Ramos (cell line): Measurements from ENCODE around the gene PCIF1.

Experiments
- in situ Hi-C: fragments of 300-500 bp; cut with MboI; formaldehyde crosslinking; loops from one replicate; pipeline ENCODE4 v1.14.3; 2022; ENCODE audit warnings: low sequenced_read_pairs; ENCODE audit not compliant: unreplicated experiment

PCIF1 gene

DNA sequence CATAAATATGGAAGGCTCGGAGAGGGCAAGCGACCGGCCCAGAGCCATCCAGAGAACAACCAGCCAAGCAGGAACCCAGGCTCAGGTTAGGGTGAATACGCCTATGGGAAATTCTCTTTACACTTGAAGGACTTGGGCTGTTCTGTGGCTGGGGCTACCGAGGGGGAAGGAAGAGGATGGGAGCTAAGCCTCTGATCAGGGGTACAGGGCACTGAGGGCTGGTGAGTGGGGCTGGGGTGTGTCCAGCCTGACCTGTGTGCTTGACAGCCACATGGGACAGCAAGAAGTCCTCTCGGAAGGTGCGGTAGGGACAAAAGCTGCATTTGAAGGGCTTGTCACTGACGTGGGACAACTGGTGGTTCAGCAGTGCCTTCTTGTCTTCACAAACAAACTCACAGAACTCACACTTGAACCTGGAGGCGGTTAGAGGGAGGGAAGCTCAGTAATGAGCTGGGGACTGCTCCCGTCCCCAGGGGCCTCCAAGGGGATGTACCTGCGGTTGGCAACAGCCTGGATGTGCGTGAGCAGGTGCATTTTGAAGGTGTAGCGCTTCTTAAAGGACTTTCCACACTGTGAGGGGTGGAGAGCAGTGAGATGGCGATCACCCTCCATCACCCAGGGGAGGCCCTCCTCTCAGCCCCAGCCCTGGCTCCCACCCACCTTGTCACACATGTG is 25.6 kb downstream of the PCIF1 start:
- in situ Hi-C loops: no loop called here

DNA sequence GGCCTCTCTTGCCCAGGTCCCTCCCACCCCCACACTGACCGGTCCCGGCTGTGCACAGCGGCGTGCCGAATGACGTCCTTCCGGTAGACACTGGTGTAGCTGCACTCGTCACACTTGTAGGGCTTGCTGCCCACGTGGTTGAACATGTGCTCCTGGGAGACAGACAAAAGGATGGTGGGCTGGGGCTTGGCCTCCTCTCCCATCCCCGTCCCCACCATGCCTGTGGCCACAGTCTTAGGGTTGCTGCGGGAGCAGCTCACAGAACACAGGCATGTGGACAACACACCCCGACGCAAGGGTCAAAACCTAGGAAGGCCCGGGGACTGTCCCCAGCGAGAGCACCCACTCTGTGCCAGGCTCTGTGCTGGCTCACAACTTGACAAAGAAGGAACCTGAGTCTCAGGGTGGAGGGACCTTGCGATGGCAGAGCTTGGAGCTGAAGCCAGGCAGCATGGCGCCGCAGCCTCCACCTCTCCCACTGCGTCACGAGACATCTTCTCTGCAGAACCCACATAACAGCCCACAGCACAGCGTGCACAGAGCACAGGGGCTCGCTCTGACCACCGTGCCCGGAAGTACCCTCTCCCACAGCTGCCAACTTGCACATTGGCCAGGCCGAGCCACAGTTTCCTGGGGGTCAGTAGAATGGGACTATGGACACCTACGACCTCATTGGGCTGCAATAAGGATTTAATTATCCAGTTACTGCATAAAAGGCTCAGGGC is 27.7 kb downstream of the PCIF1 start:
- in situ Hi-C loops: no loop called here

DNA sequence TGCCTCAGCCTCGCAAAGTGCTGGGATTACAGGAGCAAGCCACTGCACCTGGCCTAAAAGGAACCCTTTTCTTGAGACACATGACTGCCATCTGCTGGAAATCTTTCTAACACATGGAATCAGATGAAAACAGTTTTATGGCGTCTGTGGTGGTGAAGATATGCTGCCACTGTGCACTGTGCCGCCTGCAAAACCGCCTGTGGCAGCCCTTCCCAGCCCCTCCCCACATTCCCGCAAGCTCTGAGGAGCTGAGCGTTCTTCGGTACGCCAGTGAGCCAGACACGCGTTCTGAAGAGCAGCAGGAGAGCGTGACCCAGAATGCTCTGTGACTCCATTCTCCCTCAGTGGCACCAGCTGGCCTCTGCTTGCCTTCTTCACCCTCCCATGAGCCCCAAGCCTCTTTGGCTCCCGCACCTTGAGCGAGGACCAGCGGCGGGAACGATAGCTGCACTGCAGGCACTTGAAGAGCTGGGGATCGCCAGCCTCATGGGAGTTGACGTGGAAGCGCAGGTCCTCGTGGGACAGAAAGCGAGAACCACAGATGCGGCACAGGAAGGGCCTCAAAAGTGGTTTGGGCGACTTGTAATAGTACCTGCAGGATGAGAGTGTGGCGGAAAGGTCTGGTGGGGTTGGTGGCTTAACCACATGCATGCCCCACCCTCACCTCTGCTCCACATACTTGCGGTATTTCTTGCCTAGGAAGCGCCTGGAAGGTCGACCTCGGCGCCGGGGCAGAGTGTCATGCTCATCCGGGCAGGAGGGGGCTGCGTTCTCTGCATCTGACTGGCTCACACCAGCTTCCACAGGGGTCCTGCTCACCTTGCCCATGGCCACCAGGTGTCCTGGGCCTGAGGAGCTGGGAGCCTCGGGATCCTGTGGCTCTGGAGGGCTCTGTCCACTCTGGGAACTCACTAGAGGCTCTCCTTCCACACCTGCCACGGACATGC is 28.8 kb downstream of the PCIF1 start:
- in situ Hi-C loops: no loop called here

DNA sequence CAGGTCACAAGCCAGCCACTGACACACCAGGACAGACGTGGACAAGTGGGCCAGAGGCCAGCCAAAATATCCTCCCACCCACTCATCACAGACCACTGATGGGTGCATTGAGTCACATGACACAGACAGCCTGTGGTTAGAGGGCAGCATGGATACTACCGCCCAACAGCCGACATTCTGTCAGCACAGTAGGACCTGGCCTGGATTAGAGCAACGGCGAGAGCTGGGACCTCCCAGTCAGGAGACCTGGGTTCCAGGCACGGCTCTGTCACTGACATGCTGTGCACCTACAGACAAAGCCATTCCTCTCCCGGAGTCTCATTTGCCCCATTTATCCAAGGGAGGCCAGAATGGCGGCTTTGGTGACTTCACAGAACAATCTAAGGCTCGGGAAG is 29.5 kb downstream of the PCIF1 start:
- in situ Hi-C loops: no loop called here

DNA sequence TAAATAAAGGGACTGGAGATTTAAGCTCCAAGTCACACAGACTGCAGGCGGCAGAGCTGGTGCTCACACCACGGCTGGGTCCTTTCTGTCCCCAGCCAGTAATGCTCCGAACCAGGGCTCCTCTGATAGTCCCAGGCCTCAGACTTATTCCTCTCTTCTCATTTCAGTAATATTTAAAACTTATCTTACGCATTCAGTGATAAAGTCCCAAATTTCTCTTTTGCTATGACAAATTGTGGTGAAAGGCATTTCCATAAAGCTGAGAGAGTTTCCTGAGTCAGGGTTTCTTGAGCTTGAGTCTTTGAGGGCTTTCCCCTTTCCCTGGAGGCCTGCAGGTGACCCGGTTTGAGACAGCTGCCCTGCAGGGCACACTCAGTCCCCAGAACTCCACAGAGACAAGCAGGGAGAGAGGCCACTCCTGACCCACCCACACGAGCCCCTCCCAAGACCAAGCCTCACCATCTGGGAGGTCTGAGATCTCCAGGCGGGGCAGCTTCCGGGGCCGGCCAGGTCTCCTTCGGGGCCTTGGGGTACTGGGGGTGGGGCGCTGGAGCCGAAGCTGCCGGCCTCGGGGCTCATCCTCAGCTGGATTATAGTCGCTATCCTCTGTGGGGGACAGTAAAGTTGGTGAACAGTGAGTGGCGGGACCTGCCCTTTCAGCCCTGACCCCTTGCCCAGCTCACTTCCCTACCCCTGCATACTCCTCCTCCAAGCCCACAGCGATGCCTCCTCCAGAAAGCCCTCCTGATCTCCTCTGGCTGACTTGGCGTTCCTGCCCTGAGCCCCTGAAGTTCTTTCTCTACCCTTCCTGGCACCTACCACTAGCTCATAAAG is 30.9 kb downstream of the PCIF1 start:
- in situ Hi-C loops: no loop called here

DNA sequence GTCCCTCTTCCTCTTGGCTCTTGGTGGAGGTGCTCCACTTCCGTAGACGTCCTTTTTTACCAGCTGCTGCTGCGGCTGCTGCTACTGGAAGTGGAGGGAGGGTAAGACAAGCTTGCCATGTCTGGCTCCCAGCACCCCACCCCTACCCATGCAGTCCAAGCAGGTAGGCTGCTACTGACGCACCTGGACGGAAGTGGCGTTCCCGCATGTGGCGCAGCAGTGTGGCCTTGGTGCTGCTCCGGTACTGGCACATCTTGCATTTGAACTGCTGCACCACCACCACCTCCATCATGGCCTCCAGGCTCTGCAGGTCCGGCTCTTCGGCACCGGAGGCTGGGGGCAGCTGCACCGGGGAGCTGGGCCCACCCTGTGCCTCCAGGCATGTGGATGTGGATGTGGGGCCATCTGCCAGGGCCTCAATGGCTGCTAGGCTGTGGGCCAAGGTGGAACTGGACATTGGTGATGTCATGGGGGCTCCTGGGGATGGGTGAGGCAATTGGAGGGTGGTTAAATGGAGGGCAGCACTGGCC is 33.1 kb downstream of the PCIF1 start:
- in situ Hi-C loops: no loop called here

DNA sequence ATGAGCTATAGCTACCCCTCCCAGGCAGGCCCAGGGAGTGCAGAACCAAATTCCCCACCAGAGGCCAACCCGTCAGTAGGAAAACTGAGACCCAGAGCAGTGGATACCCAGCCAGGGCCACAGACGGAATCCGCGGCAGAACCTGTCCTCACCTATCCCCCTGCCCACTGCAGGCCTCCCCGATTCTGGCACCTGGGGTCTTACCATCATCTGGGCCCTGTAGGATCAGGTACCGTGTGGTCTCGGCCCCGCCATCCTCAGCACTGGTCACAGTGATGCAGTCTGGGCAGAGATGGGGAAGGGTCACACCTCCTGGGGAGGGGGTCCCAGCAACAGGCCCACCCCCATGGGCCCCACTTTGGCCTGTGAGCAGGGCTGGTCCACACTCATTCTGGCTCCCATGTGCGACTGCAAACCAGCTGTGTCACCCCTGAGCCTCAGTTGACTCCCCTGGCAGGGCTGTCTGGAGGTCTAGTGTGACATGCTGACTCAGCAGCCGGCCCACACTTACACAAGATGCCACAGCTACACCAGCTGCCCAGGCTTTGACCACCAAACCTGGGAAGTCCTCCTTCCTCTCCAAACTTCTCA is 33.7 kb downstream of the PCIF1 start:
- in situ Hi-C loops: no loop called here

DNA sequence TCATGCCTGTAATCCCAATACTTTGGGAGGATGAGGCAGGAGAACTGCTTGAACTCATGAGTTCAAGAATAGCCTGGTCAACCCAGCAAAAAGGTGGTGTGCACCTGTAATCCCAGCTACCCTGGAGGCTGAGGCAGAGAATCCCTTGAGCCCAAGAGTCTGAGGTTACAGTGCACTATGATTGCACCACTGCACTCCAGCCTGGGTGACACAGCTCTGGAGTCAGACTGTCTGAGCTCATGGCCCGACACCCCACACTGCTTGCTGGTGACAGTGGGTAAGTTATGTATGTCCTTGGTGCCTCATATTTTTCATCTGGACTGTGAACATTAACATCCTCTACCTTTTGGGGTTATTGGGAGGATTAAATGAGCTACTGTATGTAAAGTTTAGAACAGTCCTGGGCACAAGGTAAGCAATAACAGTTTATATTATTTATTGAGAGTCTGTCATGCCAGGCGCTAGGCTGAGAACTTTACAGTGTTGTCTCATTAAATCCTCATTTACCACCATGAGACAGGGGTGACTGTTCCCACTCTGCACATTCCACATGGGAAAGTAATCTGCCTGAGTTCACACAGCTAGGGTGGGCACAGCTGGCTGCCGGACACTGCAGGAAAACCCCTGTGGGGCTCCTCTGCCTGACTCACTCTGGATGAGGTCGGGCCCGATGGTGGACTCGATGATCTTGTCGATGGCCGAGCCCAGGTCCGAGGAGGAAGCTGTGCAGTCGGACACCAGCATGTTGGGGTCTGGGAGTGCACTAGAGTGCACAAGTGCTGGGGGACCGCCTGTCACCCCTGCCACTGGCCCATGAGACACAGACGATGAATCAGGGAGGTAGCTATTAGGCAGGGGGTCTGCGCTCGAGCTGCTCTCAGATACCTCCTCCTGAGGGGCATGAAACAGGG is 34.6 kb downstream of the PCIF1 start:
- in situ Hi-C loops: no loop called here

DNA sequence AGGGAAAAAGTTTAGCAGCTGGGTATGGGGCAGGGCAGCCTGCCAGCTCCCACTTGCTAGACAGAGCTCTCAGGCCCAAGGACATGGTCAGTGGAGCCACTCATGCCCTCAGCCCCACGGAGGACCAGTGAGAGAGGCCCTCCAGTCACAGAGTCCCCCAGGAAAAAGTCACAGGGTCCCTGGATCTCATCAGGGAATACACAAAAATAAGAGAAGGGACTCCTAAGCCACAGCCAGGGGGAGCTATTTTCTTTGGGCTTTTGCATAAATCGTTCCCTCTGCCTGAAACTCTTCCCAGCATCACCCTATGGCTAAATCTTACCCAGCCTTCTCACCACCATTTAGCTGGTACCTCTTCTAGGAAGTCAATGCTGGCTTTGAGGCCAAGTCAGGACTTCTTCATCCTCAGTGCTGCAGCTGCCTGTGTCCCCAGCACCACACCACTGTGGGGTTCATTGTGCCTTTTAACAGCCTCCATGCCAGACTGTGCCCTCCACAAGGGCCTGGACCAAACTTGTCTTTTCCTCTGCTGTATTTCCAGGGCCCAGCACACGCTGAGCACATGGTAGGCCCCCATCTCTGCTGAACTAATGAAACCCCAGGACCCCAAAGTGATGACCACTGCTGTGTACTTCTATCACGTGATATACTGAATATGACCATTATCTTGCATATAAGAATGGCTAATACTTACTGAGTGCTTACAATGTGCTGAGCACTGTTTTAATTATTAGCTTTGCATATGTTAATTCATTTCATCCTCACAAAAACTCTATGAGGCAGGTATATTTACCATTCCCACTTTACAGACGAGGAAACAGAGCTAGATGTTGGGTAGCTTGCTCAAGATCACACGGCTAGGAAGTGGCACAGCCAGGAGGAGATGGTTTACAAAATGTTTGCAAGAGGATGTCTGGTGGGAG is 35.5 kb downstream of the PCIF1 start:
- in situ Hi-C loops: no loop called here

DNA sequence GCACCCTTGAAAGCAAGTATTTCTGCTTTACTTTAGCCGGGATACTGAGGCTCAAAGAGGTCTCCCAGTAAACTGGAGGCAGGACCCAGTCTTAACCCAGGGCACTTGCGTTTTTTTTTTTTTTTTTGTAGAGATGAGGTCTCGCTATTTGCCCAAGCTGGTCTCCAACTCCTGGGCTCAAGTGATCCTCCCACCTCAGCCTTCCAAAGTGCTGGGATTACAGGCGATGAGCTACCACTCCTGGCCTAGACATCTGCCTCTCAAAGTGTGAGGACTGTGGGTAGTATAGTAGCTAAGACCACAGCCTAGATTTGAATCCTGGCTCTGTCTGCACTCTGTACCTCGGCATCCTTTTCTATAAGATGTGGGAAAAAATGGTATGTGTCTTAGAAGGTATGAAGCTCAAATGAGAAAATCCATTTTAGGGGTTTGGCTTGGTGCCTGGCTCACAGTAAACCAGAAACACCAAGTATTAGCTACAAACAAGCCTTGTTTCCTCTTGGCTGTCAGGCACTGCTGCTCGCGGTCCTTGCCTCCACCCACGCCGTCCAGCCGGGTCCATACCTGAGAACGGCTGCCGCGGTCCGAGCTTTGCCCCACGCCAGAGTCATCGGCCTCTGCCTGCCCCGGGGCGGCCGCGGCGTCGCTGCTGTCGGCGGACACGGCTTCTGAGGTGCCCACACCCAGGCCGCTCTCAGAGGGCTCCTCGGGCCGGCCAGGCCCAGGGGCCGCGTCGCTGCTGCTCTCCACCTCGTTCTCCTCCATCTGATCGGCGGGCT is 36.4 kb downstream of the PCIF1 start:
- in situ Hi-C loops: no loop called here

DNA sequence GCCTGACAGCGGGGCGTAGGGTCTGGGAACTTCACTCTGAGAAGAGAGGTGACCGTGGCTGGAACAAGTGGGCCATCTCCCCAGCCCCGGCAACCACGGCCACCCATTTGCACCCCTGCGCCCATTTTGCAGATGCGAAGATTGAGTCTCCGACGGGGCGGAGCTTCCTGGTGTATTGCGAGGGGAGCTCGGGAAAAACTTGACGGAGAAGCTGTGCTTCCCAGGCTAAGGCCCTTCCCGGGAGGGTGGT is 36.9 kb downstream of the PCIF1 start:
- in situ Hi-C loops: no loop called here

DNA sequence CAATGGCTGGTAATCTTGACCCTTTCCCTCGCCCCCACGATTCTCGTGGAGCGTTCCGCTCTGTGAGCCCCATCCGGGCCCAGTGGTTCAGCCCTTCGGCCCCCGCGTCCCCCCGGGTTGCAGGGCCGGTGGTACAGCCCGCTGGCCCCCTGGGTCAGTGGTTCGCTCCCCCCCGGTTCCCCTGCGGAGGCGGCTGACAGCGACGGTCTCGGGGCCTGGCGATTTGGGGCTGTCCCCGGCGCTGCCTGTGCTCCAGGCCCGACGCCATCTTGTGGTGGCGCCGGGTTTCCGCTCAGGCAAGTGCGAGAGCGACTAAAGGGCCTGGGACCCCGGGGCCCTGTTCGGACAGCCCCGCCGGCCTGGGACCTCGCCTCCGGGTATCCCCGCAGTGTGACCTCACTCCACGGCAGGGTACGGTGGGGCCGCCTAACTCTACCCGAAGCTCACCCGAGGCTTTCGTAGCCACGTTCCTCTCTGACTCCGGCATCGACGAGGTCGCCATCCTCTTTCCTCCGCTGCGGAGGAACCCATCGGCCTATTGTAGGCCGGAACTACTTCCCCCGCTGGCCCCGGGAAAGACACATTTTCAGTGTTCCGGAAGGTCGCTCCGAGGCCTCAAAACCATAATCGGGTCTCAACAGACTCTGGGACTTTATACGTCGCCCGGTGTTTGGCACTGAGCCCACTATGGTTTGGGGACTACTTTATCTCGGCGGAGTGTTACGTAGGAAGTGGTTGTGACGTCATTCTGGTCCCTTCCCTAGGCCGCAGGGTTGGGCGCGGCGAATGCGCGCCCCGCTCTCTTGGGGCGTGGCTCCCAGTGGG is 37.4 kb downstream of the PCIF1 start, which contains the start of gene ZNF335:
ZNF335 (minus strand) TSS at position 529 of the 825 bp plus-strand sequence. CDS start 793 bp downstream, outside the sequence.
- in situ Hi-C loops: no loop called here

DNA sequence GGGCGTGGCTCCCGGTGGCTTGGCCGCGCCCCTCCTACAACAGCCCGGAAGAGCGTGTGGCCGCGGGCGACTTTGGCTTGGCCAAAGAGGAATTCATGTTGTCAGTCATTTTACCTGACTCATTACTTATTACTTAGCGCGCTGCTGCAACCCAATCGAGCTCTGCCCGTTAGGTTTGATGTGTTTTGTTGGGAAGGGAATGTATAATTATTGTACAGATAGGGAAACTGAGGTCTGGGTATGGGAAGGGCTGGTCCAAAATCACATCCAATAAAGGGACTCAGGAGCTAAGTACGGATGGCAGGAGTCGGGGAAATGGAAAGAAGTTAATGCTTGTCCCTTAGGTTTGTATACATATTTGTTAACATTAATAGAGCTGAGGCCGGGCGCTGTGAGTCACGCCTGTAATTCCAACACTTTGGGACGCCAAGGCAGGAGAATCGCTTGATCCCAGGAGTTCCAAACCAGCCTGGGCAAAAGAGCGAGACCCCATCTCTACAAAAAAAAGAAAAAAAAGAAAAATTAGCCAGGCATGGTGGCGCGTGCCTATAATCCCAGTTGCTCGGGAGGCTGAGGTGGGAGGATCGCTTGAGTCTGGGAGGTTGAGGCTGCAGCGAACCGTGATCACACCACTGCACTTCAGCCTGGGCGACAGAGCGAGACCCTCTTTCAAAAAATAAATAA is 38.2 kb downstream of the PCIF1 start:
- in situ Hi-C loops: no loop called here

DNA sequence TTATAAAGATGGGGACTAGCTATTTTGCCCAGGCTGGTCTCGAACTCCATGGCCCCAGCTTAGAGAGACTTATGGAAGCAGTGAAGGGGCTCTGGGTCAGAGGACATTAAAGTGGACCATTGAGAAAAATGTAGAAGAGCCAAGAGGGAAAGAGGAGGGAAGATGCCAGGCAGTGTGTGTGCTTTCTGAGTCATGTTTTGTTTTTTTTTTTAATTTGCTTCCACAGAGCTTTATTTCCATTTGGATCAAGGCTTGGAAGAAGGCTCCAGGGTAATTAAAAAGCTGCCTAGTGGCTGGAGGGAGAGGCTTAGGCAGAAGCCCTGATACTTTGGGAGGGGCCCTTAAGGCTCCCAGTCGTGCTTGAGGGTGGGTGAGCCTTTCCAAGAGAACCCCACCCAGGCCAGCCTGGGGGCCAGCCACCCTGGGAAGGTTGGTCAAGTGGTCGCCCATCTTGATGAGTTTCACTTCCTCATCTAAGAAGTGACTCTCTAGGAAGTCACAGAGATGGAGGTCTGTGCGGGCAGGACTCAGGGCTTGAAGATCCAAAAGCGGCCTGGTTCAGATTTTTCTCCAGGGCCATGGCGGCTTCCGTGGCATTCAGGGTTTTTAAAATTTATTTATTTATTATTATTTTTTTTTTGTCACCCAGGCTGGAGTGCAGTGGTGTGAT is 40.5 kb downstream of the PCIF1 start:
- in situ Hi-C loops: no loop called here

DNA sequence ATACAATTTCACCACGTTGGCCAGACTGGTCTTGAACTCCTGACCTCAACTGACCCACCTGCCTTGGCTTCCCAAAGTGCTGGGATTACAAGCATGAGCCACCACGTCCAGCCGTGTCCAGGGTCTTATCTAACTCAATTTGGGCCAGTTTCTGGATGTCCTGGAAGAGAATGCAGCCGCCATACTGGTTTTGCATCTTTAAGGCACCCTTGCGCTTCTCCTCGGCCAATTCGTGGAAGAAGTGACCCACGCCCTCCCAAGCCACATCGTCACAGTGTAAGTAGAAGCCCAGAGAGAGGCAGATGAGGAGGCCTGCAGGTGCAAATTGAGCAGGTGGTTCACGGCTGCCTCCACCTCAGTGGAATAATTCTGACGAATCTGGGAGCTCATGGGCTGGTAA is 41.2 kb downstream of the PCIF1 start:
- in situ Hi-C loops: no loop called here
